Astrocyte of the hippocampus (primary cell): ENCODE measurements around the gene TSPEAR.
"Not testable (repeated sequence)": the region's sequence is repeated elsewhere in the genome, so short reads cannot be mapped to it uniquely, and the experiment has no call there.

Experiments used
- DNase-seq: peaks from one replicate; pipeline ENCODE4 v3.0.0; 2011; ENCODE audit warnings: low read depth, low spot score

The TSPEAR gene

DNA sequence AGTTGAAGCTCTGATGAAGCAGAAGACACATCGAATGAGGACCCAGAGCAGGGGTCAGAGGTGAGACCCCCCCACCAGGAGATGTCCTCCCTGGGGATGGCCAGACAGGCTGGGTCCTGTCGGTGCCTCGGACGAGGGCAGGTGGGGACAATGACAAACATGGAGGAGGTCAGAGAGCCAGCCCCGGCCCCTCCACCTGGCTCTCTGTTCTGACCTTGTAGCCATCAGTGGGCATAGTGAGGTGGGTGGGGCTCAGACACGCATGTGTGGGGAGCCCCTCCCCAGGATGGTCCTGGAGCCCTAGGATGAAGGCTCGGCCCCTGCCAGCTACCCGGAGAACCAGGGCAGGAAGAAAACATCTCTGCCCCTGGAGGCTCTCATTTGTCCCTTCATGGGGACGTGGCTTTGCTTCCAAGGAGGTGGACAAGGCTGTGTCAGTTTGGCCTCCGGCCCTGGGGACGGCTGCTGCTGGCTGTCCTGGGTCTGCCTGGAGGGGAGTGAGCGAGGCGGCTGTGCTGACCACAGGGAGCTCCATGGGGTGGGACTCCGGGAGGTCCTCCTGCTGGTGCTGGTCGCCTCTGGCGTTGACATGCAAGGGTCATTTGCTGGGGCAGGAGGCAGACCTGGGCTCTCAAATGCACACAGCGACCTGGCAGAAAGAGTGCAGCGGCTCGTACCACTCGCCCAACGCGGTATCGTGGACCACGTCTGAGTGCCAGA, 121.6 kb downstream of the TSPEAR start:
- no peak for DNase-seq

DNA sequence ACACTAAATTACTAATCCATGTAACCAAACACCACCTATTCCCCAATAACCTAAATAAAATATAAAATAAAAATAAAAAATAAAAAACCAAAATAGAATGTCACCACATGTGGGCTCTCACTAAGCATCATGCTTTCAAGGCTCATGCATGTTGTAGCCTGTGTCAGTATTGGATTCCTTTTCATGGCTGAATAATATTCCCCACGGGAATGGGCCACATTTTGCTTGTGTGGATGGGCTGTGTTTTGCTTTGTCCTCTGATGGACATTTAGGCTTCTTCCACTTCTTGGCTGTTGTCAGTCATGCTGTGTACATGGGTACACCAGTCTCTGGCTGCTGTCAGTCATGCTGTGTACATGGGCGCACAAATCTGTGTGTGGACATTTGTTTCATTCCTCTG, 122.3 kb downstream of the TSPEAR start:
- no peak for DNase-seq

DNA sequence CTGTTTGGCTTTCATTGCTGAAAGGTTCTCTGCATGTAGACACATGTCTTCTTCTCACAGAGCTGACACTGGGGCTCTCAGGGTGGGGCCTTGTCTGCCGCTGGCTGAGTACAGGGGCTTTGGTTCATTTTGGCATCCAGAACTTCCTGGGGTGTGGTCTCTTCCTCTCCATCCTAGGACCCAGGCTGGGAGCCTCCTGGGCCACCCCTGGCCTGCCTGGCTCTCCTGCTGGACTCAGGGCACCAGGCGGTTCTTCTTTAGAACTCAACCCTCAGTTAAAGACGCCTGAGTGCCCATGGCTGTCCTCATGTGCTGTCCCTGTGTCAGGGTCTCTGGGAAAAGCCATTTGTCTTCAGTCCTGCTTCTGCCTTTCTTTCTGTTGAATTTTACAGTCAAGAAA, 125.5 kb downstream of the TSPEAR start:
- DNase-seq, result no peak

DNA sequence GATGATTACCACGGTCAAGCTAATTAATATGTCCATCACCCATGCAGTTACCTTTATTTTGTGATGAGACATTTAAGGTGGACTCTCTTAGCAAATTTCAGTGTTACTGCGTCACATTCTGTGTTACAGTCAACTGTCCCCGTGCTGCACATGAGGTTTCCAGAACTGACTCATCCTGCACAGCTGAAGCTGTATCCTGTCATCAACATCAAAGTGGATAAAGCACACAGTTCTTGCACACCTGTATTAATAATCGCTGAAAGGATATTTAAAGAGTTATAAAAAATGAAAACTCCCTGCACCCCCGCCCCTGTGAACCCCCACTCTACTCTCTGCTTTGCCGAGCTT, 127.6 kb downstream of the TSPEAR start:
- no peak for DNase-seq

DNA sequence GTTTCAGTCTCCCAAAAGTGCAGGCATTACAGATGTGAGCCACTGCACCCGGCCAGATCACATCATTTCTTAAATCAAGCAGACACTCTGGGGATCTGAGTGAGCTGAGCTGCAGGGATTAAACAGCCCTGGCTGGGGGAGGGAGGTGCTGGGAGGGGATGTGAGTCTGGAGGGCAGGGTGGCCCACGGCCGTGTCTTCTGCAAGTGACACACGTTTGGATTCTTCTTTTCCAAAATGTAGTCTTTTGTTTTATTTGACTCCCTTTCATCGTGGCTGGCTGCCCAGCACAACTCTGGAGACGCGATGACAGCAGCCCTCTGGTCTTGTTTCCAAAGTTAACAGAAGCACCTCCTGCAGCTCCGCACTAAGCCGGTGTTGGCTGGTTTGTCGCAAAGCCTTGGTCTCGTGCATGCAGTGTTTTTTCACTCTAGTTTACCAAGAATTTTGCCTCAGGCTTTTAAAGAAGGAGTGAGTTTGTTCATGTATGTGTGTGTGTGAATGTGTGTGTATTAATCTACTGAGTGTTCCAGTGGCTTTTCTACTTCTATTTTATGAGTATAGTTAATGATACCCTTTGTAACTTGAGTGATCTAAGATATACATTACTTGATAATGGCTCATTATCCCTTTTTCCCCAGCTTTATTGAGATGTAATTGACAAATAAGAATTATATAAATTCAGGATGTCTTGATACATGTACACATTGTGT, 128.1 kb downstream of the TSPEAR start:
- no peak for DNase-seq

DNA sequence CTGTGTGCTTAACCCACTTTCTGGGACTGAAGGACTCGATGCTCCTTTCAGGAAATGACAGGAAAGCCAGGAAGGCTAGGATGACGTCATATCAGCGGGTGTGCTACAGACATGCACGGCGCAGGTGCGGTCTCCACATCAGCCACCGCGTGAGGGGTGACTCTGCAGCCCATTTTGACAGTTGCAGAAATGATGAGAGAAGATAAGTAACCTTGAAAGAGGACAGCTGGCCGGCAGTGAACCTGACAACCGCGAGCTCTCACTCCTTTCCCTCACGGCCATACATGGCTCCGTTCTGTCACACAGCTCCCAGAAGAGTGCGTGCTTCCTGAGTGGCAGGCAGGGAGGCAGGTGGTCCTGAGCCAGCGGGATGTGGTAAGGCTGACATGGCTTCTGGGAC, 129.3 kb downstream of the TSPEAR start:
- no peak for DNase-seq

DNA sequence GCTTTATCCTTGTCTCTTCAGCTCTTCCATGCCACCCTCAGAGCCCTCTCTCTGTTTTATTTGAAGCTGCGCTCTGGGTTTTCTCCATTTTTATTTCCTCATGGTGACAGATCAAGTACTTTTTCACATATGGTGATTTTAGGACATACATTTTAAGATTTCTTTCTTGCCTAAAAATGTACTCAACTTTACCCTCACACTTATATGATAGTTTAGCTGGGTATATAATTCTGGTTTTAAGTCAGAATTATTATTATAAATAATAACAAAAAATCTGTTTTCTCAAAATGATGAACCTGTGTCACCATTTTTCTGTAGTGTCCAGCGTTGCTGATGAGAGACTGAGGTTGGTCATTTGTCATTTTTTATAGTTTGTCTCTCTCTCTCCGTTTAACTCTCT, 130.2 kb downstream of the TSPEAR start:
- DNase-seq, result no peak

DNA sequence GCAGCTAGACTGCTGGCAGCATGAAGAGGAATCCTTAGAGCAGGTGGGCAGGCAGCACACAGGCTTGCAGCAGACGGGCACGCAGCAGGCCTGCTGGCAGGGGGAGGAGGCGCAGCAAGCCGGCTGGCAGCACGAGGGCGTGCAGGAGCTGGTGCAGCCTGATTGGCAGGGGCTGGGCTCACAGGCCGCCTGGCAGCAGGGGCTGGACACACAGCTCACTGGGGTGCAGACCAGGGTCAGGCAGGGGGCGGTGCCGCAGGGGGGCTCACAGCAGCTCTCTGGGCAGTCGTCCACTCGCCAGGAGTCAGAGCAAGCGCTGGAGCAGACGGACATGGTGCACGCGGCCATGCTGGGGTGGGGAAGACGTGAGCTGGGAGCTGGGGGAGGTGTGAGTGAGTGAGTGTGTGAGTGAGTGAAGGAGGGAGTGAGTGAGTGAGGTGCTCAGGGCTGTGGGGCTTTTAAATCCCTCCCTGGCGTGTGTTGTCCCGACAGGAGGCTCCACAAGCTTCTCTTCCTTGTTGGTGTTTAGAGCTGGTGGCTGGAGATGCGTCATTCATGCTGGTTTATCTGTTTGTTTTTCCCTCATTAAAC, 131.0 kb downstream of the TSPEAR start, which contains the start of gene KRTAP10-5:
KRTAP10-5 (minus strand) TSS at position 374 of the 591 bp plus-strand sequence; CDS start at position 348, 26 bp downstream.
- not testable (repeated sequence) for DNase-seq

DNA sequence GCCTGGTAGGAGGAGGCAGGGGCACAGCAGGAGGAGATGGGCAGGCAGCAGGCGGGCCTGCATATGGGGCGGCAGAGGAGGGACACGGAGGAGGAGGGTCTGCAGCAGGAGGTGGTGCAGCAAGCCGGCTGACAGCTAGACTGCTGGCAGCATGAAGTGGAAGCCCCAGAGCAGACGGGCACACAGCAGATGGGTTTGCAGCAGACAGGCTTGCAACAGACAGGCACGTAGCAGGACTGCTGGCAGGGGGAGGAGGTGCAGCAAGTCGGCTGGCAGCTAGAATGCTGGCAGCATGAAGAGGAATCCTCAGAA, 131.6 kb downstream of the TSPEAR start:
- DNase-seq, result no peak

DNA sequence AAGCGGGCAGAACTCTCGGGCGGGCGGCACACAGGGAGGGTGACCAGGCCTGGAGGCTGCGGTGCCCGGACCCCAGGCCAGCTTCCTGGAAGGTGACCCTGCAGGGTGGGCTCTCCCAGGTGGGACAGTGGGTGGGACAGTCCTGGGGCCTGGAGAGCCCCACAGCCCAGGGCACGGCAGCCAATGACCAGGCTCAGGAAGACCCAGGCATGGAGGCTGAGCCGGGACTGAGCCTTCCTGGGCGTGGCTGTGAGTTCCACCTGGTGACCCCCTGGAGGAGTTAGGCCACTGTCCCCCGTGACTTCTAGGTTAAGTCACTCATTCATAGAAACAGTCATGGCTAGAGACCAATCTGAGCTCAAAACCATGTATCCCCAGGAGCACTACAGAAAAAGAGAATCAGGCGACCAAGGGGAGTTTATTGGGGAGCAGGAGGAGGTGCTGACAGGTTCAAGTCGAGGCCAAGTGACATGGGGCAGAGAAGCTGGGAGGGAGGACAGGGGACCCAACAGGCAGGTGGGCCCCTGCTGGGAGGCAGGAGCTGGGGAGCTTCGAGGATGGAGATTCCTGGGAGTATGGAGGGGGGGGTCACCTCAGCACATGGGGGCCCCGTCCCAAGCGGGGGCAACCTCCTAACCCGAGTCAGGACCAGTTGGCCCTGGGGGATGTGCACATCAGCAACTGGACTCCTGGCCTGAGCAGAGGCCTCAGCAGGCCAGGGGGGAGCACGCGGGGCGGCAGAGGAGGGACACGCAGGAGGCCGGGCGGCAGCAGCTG, 132.1 kb downstream of the TSPEAR start:
- DNase-seq, result no peak

DNA sequence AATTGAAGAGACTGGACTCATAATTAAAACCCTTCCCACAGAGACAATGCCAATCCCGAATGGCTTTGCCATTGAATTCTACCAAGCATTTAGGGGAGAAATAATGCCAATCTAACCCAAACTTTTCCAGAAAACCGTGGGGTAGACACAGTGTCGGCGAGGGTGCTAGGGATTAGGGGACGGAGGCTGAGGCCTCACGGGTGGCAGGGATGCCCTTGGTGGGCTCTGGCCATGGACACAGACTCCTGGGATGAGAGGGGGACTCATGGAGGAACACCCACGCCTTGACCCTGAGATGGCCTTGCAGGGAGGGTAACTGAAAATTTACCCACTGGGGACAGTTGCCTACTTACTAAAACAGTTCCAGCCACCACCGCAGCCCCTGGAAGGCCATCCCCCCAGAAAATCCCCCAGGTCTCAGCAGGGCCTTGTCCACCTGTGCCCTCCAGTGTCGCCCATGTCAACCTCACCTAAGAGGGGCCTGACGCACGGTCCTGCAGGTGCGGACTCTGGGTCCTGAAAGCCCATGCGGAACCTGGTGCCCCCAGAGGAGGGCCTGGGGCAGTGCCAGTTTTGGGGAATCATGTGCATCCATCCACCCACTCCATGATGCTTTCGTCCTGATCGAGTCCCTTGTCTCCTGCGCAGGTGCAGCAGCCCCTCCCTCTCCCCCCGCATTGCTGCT, 132.9 kb downstream of the TSPEAR start:
- no peak for DNase-seq

DNA sequence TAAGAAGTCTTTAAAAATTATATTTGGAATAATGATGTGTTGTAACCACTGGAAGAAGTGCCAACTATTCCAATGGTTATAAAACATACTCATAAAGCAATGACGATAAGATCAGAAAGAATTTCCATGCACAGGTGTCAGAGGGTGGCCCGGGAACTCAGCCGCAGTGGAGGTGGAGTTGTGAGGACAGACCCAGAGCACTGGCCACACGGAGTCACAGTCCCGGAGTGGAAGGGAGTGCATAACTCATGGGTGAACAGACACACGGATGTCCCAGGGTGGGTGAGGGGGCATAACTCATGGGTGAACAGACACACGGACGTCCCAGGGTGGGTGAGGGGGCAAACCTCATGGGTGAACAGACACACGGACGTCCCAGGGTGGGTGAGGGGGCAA, 135.3 kb downstream of the TSPEAR start:
- no peak for DNase-seq

DNA sequence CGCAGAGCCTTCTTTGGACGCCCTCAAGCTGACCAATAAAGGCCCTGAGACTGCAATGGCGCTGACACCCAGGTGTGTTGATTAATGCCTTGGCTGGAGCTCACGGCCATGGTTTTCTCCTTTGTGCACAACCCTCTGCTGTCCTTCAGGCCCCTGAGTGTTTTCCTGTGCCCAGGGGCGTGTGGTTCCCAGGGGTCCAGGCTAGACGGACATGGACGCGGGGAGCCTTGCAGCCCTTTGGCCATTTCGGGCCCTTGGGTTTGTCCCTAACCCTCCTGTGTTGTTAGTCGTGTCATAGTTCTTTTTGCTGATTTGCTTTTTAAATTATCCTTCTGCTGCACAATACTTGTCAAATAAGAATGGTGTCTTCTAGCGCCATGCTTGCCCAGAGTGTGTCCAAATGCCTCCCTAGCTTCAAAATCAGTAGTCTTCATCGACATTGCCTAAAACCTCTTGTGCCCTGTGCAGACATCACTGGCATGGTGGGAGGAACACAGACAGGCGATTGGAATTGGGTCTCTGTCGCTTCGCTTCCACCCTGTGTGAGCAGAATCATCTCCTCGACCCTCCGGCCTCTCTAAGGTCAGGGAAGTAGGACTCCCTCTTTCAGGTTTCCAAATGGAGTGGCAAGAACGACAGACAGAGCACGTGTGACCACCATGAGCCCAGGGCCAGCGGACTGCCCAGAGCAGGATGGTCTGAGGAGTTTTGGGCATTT, 135.9 kb downstream of the TSPEAR start:
- no peak for DNase-seq

DNA sequence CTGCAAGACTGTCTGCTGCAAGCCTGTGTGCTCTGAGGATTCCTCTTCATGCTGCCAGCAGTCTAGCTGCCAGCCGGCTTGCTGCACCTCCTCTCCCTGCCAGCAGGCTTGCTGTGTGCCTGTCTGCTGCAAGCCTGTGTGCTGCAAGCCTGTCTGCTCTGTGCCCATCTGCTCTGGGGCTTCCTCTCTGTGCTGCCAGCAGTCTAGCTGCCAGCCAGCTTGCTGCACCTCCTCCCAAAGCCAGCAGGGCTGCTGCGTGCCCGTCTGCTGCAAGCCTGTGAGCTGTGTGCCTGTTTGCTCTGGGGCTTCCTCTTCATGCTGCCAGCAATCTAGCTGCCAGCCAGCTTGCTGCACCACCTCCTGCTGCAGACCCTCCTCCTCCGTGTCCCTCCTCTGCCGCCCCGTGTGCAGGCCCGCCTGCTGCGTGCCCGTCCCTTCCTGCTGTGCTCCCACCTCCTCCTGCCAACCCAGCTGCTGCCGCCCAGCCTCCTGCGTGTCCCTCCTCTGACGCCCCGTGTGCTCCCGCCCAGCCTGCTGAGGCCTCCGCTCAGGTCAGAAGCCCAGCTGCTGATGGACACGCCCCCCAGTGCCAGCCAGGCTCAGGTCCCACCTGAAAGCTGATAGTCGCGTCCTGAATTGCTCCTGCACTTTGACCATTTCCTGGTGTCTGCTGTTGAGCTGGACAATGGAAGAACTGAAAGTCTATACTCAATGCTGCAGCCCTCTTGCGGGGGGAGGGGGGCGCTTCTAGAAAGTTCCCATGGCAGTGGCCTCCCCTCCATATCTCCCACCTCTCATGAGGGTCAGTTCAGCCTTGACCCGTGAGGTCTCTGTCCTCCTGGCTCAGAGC, 136.7 kb downstream of the TSPEAR start:
- no peak for DNase-seq

DNA sequence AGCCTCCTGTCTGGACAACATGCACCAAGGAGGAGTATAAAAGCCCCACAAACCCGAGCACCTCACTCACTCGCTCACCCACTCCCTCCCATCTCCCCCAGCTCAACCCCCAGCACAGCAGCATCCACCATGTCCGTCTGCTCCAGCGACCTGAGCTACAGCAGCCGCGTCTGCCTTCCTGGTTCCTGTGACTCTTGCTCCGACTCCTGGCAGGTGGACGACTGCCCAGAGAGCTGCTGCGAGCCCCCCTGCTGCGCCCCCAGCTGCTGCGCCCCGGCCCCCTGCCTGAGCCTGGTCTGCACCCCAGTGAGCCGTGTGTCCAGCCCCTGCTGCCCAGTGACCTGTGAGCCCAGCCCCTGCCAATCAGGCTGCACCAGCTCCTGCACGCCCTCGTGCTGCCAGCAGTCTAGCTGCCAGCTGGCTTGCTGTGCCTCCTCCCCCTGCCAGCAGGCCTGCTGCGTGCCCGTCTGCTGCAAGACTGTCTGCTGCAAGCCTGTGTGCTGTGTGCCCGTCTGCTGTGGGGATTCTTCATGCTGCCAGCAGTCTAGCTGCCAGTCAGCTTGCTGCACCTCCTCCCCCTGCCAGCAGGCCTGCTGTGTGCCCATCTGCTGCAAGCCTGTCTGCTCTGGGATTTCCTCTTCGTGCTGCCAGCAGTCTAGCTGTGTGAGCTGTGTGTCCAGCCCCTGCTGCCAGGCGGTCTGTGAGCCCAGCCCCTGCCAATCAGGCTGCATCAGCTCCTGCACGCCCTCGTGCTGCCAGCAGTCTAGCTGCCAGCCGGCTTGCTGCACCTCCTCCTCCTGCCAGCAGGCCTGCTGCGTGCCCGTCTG, 137.5 kb downstream of the TSPEAR start, which contains the start of gene KRTAP10-4:
KRTAP10-4 (plus strand) TSS at position 100 of the 827 bp plus-strand sequence; CDS start at position 130, 30 bp downstream.
- DNase-seq, result not testable (repeated sequence)

DNA sequence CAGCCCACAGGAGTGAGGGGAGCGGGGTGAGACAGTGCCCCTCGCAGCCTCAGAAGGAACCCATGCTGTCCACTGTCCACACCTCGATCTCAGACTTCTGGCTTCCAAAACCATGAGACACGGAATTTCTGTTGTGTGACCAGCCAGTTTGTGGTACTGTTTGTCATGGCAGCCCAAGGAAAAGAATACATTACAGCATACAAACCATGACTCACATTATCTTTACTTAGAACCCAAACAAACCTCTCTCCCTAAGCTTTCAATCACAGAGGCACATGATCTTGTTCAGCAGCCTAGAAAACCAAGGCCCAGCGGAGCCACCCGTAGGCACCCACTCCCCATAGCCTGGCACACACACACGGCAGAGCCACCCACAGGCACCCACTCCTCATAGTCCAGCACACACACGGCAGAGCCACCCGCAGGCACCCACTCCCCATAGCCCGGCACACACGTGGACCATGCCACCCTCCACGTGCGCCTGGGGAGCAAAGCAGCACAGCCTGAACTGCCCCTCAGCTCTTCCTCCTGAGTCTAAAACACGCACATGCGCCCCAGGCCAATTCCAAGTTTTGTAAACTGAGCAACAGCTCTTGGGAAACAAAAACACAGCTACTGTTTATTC, 138.3 kb downstream of the TSPEAR start:
- peak; percentile 55 for DNase-seq

DNA sequence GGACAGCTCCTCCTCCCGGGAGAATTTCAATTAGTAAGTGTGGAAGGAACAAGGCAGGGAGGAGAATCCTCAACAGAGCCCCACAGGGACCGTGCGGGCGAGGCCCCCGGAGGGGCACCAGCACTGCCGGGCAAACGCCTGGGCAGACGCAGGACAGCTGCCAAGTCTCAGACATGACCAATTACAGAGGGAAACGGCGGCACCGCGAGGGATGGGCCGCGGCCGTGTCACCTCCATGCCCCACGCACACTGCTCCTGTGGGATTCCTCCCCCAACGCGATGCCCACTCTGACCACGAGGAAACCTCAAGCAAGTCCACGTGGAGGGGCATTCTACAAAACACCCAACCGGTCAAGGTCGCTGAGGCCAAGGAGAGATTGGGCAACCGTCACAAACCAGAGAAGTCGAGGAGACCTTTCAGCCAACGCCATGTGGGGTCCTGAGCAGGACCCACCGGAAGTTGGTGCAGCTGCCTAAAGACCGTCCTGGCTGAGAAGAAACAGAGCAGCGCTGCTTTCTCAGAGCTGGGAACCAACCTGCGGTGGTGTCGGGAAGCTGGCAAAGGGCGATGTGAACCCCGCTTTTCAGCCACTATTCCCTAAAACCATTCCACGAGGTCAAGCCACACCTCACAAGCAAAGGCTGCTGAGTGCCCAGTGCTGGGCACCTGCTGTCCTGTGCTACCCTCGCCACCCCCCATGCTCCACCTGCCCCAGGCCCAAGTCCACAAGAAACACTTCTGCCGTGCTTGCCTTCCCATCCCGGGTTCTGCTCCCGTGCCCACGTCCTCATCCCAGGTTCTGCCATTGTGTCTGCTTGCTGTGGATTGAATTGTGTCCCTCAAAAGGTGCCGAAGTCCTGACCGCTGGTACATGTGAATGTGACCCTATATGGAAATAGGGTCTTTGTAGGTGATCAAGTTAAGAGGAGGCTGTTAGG, 139.3 kb downstream of the TSPEAR start:
- DNase-seq, result no peak

DNA sequence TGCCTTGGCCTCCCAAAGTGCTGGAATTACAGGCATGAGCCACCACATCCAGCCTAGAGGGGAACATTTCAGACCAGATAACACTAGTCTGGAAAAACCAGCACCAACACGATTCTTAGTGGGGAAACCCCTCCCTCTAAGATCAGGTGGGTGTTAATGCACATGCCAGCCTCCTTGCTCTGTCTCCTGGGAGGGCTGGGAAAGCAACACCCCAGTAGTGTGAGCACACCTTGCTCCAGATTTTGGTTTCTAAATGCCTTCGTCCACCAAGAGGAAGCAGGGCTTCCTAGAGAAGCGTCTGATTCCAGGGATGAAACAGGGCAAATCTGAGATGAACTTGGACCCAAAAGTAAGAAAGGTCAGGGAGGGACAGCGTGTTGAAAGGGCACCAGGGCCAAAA, 140.1 kb downstream of the TSPEAR start:
- no peak for DNase-seq
